GM18870 (cell line): ENCODE results near the gene DPM2.

ENCODE experiments used
- ATAC-seq: cut with Tn5 transposase; IDR thresholded peaks from one replicate; pipeline ENCODE4 v1.9.1; 2021; ENCODE audit warnings: moderate library complexity; ENCODE audit not compliant: unreplicated experiment

The DPM2 gene

DNA sequence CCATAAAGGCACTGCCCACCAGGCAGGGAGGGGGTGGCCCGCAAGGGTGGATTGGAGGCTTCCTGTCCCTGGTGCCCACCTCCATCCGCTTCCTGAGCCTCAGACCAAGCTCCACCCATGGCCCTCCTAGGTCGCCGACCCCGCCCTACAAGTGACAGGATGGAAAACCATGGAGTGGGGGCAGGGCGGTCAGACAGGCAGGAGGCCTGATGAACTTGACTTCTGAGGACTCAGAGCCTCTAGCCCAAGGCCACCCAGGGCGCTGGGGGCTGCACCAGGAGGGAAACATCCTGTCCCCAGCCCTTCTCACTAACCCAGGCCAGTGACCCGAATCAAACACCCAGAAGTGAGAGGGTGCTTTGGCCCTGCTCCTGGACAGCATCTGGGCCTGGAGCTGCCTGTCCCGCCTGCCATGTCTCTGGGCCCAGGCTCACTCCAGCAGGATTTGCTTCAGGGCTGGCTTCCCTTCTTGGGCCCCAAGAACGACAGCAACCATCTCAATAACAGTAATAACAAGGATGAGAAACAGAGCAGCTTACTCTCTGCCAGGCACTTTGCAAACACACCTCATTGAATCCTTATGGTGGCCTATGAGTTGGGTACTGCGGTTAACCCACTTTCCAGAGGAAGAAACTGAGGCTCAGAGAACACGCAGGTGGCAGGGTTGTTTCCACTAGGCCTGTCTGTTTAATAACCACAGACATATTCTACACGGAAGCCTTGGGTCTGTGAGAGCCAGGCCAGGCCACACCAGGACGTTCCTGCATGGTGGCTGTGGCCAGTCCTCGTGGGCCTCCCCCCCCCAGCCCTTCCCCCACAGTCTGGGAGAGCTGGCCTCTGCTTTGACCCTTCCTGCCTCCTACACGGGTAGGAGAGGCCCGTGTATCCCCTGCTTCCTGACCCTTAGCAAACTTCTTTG, 33.8 kb downstream of the DPM2 start:
- ATAC-seq = no peak

DNA sequence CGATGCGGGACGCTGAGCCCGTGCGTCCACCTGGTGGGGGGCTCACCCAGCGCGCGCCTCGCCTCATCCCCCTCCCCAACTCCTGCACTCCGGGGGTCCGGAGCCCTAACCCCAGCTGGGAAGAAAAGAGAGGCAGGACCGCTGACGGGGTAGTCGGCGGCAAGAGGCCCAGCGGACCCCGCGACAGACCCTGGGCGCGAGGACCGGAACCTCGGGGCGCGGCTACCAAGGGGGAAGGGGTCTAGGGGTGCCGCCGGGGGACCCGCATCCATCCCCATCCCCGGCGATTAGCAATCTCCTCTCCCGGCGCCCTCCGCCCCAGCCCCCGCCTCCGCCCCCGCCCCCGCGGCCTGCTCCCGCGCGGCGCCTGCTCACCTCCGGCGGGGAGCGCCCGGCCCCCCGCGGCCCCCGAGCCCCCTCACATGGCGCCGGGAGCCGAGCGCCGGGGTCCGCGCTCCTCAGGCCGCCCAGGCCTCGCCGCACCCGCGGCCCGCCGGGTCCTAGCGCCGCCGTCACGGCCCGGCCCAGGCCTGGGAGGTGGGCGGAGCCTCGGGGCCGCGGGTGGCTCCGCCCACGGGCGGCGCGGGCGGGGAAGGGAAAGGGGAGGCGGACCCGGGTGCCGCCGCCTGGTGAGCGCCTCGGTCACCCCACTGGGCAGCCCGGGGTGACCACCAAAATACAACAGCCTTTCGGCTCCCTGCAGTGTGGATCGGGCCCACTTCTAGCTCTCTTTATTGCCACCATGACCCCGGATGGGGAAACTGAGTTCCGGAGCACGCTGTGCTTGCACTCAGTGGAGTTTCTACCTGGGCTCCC, 38.3 kb downstream of the DPM2 start, which contains the start of gene ST6GALNAC6:
Gene ST6GALNAC6, minus strand, starts transcription at position 476 of the 816 bp plus-strand sequence. CDS start 1,622 bp downstream, outside the sequence.
- no peak for ATAC-seq

DNA sequence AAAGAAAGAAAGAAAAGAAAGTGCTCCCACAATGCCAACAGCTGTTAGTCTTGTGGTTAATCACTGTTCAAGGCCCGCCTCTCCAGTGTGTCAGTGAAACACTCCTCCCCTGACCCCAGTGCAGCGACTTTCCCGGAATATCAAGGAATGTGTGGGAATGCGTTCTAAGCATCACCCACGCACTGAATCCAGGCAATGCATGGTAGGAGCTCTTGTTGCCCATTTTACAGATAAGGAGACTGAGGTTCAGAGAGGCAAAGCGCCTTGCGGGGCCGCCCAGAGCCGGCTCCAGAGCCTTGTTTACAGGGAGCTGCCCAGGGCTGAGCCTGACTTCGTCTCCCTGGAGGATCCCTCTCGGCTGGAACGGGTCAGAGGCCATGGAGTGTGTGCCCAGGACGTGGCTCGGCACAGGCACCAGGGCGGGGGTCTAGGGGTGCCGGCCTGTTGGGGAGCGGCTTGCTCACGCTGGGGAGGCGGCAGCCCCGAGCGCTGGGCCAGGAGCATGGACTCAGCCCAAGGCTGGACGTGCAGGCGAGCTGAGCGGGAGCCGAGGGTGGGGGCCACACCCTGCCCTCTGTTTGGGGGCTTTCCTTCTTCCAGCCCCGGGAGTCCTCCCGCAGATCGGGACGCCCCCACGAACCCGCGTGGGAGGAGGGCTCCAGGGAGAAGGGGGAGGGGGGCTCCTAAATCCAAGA, 39.1 kb downstream of the DPM2 start:
- ATAC-seq = no peak

DNA sequence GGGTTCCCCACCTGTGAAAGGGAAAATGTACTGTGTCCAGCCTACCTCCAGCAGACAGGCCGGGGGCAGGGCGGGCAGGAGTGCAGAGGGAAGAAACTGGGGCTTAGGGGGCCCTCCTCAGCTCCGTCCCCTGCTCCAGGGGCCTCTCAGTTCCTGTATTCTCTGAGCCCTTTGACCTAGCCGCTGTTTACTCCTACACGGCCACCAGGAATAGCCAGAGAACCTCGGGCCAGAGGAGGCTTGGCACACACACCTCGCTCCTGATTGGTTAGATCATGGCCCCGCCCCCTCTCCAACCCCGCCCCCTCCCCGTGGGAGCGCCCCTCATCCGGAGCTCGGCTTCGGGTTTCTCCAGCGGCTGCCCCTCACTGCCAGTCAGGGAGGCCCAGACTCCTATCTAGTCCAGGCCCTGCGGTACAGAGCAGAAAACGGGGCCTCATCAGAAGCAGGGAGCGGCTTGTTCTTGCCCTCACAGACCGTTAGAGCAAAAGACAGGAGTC, 40.4 kb downstream of the DPM2 start:
- no peak for ATAC-seq

DNA sequence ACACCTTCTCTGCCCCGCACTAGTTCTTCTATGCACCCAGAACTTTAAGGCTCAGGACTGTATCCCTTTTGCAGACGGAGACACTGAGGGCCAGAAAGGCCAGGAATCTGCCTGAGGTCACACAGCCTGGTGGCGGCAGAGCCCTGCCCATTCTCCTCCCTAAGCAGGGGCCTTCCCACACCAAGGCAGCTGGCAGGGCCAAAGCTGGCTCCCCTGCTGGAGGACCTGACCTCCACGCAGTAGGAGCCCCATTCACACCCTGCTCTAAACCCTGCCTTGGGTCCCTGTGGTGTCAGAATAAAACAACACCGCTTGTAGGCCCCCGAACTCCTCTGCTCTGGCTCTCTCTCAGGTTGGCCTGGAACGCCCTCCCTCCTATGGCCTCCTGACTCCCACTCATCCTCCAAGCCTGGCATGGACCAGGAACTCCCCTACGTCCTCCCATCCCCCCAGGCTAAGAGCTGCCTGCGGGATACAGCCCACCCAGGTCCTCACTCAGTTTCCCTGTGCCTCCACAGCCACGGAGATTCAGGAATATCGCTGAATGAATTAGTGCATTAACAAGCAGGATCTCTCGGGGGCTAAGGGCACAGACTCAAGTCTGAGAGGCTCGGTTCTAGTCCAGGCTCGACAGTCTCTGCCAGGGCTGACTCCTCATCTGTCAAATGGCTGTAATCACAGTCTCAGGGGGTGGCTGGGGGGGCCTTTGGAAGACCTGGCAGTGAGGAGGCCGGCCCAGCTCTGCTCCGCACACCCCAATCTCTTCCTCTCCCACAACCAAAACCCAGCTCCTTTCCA, 41.1 kb downstream of the DPM2 start:
- ATAC-seq = no peak

DNA sequence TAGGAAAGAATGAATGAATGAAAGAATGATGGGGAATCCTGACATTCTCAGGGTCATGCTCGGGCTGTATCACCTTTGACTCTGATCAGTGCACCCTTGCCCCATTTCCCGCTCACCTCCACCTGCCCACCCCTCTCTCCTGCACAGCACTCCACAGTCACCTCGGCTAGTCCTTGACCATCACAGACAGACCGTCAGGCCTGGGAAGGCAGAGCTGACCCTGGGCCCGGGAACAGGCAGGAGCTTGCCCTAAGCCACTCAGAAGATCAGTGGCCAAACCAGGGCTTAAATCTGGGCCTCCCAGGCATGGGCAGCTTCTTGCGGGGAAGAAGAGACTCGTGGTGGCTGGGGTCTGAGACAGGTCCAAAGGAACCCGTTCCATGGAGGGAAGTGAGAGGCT, 41.8 kb downstream of the DPM2 start:
- no peak for ATAC-seq

DNA sequence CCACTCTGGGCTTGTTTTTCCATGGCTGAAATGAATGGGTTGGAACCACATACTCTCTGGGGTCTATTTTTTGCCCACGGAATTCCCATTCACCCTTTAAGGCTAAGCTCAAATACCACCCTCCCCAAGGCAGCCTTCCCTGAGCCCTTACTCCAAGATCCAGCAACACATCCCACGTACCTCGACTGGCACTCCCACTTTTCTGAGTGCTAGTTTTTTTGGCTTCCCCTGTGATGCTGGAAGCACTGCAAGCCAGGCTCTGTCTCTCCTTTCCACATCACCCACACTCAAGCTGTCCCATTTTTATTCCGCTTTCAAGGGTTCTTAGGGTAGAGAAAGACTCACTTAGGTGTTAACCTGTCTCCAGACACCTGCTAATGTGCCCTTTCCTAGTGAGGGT, 44.3 kb downstream of the DPM2 start:
- ATAC-seq = no peak

DNA sequence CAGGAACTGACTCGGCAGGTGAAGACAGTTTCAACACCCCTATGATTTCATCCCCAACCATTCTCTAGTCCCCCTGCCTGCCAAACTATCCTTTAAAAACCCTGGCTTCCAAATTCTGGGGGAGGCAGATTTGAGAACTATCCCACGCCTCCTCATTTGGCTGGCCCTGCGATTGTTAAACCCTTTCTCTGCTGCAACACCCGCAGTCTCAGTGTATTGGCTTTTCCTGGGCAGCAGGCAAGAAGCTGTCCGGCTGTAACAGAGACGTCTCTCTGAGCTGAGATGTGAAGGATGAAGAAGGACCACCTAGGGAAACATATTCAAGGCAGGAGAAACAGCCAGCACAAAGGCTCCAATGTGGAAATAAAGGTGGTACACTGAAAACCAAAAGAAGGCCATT, 44.8 kb downstream of the DPM2 start:
- ATAC-seq = no peak

DNA sequence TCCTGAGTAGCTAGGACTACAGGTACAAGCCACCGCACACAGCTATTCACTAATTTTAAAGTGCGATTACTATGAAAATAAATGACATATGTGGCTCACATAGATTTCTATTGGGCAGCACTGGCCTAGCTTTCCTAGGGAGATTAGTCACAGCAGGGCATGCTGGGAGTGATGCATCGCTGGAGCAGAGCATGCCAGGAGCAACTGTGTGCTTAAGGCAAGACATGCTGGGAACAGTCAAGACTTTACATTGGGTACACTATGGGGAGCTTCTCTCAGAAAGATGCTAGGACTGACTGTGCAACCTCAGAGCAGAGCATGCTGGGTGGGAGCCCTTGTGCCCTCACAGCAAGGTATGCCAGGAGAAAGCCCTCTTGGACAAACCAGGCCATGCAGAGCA, 47.6 kb downstream of the DPM2 start:
- ATAC-seq = no peak

DNA sequence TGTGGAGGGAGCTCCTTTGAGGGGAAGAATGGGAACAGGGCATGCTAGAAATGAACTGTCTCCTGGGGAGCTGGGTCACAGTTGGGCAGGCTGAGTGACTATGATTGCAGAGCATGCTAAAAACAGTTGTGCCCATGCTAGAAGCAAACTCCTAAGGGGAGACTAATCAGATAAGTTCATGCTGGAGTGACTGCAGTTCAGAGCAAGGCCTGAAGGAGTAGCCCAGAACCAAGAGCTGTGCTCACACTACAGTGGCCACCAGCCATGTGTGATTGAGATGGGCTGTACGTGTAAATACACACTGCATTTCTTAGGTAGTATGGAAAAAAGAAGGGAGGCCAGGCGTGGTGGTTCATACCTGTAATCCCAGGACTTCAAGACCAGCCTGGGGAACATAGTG, 49.9 kb downstream of the DPM2 start:
- no peak for ATAC-seq

DNA sequence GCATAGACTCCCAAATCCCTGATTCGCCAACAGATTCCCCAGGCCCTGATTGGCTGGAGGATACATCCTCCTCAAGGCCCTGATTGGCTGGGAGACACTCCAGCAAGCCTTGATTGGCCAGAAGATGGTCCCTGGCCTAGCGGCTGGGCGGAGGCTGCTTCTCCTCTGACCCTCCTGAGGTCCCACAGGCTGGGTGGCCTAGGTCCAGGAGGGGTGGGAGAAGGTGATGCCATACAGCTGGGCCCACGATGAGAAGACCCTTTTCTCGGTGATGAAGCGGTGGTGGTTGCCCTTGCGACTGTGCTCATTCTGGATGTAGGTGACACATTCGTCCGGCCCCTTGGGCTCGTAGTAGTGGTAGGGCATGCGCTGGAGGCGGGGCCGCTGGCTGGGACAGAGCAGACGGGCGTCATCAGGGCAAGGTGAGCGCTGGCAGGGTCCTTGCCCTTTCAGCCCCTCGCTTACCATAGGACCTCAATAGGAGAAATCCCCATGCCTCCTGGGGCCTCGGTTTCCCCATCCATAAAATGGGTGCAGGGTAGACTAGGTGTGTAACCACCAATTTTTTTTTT, 51.2 kb downstream of the DPM2 start:
- ATAC-seq = no peak

DNA sequence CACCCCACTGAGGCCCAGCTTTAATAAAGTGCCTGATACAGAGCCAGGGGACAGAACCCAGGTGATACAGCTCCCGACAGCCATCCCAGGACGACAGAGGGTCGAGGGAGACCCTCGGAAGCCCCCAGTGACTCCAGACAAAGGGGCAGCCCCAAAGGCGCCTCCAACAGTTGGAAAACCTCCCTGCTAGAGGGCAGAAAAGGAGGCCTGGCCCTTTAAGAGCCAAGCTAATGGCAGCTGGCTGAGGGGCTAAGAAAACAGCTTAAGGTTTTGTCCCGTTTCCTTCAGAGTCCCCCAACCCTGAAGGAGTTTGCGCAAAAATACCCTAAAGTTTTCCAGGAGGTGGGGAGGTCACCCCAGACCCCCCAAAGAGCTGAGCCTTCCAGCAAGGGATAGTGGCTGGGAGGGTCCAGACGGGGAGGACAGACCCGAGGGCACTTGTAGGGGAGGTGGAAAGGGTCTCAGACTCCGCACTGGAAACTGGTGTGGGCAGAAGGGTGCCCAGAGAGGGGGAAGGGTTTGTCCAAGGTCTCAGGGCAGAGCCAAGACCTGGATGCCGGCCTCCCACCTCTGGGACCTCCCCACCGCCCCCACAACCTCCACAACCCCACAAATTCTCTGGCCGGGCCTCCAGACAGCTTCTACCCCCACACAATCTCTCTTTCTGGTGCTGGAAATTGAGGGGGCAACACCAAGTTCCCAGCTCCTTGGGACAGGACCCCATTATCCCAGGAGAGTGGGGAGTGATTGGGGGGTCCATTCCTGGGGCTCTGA, 52.0 kb downstream of the DPM2 start:
- no peak for ATAC-seq
